ENCODE results near the gene TSPO2. TPM values are rescaled to one million over a fixed set of nuclear protein-coding genes. Genes with fewer than 3 reads are reported as not detected.
A peak's percentile ranks its signal among the peaks of the same experiment; 100 is the strongest.

The TSPO2 gene
- total and polyA plus RNA-seq, 2 of the 13 experiments (the other 11 are each of a cell fraction or from before 2014, with no cell fraction given): 0.55 TPM; not detected in 1

DNA sequence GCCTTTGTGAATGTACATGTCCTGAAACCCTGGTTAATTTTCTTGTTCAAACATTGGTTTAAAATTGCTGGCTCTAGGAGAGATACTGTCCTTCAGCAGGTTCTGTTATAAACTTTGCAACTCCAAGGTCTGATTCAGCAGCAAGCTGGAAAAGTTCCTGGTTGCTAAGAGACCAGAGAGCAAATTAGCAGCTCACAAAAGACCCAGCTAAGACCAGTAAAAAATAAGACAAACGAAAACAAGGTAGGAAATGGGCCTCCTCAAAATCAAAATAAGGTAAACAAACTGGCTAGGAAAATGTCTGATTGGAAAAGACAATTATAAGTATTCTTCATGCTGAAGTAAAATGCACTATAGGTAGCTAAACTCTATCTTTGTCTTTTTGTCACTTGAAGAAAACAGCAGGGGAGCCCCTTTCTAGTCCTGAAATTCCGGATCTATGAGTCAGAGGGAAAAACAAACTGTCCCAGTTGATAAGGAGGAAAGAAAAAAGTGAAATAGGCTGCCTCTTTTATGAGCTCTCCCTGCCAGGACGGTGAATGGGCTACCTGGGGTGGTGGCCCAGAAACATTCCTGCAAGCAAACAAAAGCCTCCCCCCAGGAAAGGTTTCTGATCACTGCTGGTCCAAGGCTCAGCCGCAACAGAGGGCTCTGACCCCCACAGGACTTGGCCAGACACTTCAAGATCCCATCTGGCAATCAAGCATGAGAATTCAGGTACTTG is 44.9 kb upstream of the TSPO2 start (continued):
- TF ChIP-seq, protein P1, sequence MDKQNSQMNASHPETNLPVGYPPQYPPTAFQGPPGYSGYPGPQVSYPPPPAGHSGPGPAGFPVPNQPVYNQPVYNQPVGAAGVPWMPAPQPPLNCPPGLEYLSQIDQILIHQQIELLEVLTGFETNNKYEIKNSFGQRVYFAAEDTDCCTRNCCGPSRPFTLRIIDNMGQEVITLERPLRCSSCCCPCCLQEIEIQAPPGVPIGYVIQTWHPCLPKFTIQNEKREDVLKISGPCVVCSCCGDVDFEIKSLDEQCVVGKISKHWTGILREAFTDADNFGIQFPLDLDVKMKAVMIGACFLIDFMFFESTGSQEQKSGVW (CRISPR knock-in tag; IDR thresholded peaks at IDR 0.05; ENCODE audit: borderline replicate concordance): no peak
- TF ChIP-seq, protein P2, sequence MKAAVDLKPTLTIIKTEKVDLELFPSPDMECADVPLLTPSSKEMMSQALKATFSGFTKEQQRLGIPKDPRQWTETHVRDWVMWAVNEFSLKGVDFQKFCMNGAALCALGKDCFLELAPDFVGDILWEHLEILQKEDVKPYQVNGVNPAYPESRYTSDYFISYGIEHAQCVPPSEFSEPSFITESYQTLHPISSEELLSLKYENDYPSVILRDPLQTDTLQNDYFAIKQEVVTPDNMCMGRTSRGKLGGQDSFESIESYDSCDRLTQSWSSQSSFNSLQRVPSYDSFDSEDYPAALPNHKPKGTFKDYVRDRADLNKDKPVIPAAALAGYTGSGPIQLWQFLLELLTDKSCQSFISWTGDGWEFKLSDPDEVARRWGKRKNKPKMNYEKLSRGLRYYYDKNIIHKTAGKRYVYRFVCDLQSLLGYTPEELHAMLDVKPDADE (CRISPR knock-in tag; IDR thresholded peaks at IDR 0.05): no peak
- TF ChIP-seq, protein P3, sequence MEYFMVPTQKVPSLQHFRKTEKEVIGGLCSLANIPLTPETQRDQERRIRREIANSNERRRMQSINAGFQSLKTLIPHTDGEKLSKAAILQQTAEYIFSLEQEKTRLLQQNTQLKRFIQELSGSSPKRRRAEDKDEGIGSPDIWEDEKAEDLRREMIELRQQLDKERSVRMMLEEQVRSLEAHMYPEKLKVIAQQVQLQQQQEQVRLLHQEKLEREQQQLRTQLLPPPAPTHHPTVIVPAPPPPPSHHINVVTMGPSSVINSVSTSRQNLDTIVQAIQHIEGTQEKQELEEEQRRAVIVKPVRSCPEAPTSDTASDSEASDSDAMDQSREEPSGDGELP (IDR thresholded peaks at IDR 0.05; ENCODE audit: borderline replicate concordance, low read depth): peak; percentile 24; the same call in 1 of the 2 replicates
- TF ChIP-seq ATRX (CRISPR knock-in tag; IDR thresholded peaks at IDR 0.05; ENCODE audit: borderline replicate concordance) (no peak), KDM4B (CRISPR knock-in tag; IDR thresholded peaks at IDR 0.05) (no peak), ZFAT (CRISPR knock-in tag; conservative IDR thresholded peaks at IDR 0.05) (no peak), THAP11 (CRISPR knock-in tag; IDR thresholded peaks at IDR 0.05) (no peak; the same call in 1 of the 2 replicates), NFKB2 (CRISPR knock-in tag; IDR thresholded peaks at IDR 0.05; ENCODE audit: borderline replicate concordance) (no peak), ZKSCAN5 (CRISPR knock-in tag; IDR thresholded peaks at IDR 0.05) (no peak), NPAS2 (CRISPR knock-in tag; IDR thresholded peaks at IDR 0.05; ENCODE audit: borderline replicate concordance) (no peak), ZSCAN31 (CRISPR knock-in tag; IDR thresholded peaks at IDR 0.05; ENCODE audit: low read depth) (peak; percentile 82), ZNF20 (CRISPR knock-in tag; IDR thresholded peaks at IDR 0.05) (no peak), CEBPB (IDR thresholded peaks at IDR 0.05; ENCODE audit: borderline replicate concordance, low read depth, low read length) (no peak), ZNF530 (CRISPR knock-in tag; IDR thresholded peaks at IDR 0.05; ENCODE audit: low read depth) (no peak), SOX6 (IDR thresholded peaks at IDR 0.05) (no peak), SOX6 (CRISPR knock-in tag; IDR thresholded peaks at IDR 0.05) (peak; percentile 92), WIZ (CRISPR knock-in tag; IDR thresholded peaks at IDR 0.05) (no peak), KDM3A (CRISPR knock-in tag; IDR thresholded peaks at IDR 0.05; ENCODE audit: low read depth) (no peak), HDAC6 (IDR thresholded peaks at IDR 0.05; ENCODE audit: low read depth, low read length) (no peak), ZSCAN21 (CRISPR knock-in tag; IDR thresholded peaks at IDR 0.05; ENCODE audit: borderline replicate concordance) (no peak), EHMT2 (IDR thresholded peaks at IDR 0.05; ENCODE audit: borderline replicate concordance, low read depth, low read length) (peak; percentile 37; the same call in 1 of the 2 replicates), PPARG (CRISPR knock-in tag; conservative IDR thresholded peaks at IDR 0.05) (no peak), KLF6 (CRISPR knock-in tag; IDR thresholded peaks at IDR 0.05) (no peak)
- TF ChIP-seq, protein P4, sequence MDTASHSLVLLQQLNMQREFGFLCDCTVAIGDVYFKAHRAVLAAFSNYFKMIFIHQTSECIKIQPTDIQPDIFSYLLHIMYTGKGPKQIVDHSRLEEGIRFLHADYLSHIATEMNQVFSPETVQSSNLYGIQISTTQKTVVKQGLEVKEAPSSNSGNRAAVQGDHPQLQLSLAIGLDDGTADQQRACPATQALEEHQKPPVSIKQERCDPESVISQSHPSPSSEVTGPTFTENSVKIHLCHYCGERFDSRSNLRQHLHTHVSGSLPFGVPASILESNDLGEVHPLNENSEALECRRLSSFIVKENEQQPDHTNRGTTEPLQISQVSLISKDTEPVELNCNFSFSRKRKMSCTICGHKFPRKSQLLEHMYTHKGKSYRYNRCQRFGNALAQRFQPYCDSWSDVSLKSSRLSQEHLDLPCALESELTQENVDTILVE (CRISPR knock-in tag; IDR thresholded peaks at IDR 0.05): no peak
- TF ChIP-seq, protein P5, sequence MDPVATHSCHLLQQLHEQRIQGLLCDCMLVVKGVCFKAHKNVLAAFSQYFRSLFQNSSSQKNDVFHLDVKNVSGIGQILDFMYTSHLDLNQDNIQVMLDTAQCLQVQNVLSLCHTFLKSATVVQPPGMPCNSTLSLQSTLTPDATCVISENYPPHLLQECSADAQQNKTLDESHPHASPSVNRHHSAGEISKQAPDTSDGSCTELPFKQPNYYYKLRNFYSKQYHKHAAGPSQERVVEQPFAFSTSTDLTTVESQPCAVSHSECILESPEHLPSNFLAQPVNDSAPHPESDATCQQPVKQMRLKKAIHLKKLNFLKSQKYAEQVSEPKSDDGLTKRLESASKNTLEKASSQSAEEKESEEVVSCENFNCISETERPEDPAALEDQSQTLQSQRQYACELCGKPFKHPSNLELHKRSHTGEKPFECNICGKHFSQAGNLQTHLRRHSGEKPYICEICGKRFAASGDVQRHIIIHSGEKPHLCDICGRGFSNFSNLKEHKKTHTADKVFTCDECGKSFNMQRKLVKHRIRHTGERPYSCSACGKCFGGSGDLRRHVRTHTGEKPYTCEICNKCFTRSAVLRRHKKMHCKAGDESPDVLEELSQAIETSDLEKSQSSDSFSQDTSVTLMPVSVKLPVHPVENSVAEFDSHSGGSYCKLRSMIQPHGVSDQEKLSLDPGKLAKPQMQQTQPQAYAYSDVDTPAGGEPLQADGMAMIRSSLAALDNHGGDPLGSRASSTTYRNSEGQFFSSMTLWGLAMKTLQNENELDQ (CRISPR knock-in tag; IDR thresholded peaks at IDR 0.05; ENCODE audit: borderline replicate concordance): no peak

All from HepG2 (cell line).